GM19351 (cell line): ENCODE measurements around the gene PTGR3.

Experiments
- ATAC-seq: cut with Tn5 transposase; IDR thresholded peaks from one replicate; pipeline ENCODE4 v1.9.1; 2021; ENCODE audit warnings: mild to moderate bottlenecking, moderate library complexity; ENCODE audit not compliant: unreplicated experiment

Gene PTGR3

DNA sequence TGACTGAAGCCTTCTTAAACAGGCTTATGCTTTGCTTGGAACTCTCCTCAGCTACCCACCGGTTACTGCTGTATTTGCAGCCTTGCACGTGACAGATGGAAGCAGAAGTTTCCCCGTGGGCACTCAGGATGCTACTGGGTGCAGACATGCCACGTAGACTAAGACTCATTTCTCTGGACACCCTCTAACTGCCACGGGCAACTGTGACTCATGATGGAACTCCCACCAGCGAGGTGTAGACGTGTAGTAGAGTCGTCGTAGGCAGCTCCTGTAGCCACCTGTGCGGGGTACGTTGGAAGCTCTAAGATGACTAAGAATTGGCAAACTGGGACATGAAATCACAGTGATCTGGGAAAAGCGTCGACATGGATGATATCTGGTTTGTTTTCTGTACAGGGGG lies 29.2 kb upstream of the PTGR3 start:
- no peak for ATAC-seq

- ATAC-seq = no peak
Observed at GRCh38 chr18:75235896-75236295, 27.0 kb upstream of the PTGR3 start.

DNA sequence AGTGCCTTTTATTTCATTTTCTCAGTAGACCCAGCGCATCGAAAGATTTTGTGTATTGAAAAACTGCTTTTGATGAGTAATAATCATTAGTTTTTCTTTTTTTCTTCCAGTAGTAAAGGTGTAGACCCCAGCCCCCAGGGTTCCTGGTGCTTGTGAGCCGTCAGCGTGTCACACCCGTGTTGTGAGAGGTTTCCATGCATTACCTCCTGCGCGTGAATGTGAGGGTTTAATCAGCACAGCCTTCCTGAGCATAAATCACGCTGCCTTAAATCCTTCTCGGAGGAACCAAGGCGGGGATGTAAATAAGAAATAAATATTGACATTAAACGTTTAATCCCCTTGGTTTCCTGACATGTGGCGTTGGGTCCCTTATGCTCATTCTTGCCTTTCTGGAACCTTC lies 26.0 kb upstream of the PTGR3 start:
- no peak for ATAC-seq

GRCh38 chr18:75231053-75231406 lies 22.1 kb upstream of the PTGR3 start:
- ATAC-seq = no peak

DNA sequence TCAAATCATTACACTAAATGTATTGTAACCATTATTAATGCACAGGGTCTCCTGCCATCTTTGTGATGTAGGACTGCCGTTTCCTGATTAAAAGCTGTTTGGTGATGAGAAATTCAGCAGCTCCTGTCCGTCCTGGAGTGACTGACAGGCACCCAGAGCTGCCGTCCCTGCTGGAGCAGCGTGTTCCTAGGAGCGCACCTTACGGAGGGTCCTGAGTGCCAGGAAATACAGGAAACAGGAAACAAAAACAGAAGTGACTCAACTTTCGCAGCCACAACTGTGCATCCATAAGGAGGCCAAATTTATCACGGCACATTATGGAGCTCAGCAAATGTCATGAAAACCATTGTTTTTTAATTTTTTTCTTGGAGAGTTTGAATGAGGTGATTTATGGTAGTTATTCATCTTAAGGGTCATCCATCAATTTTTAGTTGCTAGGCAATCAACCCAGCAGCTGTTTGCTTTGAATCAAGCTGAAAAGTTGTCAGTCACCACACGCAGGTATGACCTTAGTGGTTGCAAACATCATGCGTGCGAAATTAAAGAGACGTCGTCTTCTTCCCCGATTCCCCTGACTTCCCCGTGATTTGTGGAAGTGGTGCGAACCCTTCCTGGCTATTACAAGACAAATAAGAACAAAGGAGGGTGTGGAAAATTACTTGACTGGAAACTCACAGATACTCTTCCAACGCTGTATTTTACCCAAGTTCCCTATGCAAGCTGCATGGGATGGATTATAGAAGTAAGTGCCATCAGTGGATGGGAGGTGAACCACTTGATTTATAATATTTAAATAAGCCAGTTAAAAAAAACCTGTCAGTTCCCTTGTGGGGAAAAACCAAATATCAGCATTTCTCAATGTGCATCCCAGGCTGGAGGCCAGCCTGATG lies 21.5 kb upstream of the PTGR3 start:
- ATAC-seq = no peak

- no peak for ATAC-seq
Observed at GRCh38 chr18:75229437-75229836, 20.5 kb upstream of the PTGR3 start.

- ATAC-seq = no peak
Observed at GRCh38 chr18:75228967-75229366, 20.0 kb upstream of the PTGR3 start.

- no peak for ATAC-seq
Observed at GRCh38 chr18:75227535-75228296, 18.8 kb upstream of the PTGR3 start.

DNA sequence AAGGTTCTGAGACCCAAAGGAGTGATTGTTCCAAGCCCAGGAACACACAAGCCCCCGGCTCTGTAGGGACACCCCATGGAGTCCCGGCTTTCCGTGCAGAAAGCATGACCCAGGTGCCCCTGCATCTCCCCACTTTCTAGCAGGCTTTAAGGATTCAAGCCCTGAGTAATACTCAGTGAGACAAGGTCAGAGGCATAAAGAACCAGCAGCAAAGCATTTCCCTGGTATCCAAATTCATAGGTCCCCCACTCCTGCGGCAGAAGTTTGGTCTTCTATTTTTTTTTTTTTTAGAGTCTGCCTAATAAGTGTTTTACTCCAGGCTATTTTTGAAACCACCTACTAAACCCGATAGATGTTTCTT lies 18.0 kb upstream of the PTGR3 start:
- ATAC-seq = no peak

- no peak for ATAC-seq
Observed at GRCh38 chr18:75226286-75226955, 17.5 kb upstream of the PTGR3 start.

DNA sequence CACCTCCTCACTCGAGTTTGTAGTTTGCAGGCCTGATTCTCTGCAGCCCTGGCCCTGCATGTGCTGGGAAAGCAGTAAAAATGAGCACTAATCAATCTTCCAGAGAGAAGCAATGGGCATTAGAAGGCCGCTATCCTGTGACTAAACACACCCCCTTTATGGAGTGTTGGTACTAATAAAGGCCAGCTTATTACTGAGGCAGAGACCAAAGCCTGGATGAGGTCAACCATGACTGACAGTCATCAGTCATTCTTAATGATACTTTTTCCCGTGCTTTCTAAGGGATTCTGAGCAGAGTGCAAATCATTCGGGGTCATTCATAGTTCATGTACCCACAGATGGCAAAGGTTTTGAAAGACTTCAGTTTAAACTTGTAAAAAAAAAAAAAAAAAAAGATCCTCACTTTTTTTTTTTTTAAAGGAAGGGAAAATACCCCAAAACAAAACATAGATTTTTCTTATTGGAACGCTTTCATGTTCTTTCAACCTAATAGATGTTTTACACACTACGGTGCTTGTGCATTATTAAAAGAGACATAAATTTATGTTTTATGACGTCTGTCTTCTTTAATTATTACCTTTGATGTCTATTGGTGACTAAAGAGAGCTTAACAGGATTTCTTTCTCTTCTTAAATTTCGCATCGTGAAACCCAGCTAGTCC lies 14.9 kb upstream of the PTGR3 start:
- no peak for ATAC-seq

DNA sequence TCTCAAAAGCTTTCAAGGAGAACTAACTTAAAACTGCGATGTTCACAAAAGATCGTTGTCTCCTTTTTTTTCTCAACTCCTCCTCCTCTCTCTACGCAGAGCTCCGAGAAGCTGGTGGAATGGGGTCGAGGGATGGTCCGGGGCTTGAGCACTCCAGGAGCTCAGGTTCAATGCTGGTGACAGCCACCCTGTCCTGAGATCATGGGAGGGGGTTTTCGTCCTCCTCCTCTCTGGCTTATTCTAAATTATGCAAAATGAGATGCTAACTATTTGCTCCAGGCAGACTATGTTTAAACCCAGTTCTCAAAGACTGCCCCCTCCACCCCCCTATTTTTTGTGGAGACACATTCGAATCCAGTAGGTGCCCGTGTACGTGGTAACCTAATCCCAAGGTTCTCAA lies 13.5 kb upstream of the PTGR3 start:
- ATAC-seq = no peak

DNA sequence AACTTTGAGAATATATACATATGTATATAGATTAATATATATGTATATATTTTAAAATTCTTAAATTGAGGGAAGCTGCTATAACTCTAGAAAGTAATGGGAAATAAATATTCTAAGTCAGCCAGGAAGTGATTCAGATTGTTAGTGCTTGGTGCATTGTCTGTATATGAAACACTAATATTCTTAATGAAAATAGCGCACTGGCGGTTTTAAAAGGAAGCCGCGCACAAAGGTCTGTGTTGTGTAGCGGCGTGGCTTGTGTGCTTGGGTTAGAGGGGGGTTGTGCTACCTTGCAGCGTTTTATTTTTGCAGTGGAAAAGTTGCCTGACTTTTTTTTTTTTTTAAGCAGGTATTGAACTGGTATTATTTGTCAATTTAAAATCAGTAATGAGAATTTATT lies 13.0 kb upstream of the PTGR3 start:
- no peak for ATAC-seq

- no peak for ATAC-seq
Observed at GRCh38 chr18:75221397-75221796, 12.5 kb upstream of the PTGR3 start.

DNA sequence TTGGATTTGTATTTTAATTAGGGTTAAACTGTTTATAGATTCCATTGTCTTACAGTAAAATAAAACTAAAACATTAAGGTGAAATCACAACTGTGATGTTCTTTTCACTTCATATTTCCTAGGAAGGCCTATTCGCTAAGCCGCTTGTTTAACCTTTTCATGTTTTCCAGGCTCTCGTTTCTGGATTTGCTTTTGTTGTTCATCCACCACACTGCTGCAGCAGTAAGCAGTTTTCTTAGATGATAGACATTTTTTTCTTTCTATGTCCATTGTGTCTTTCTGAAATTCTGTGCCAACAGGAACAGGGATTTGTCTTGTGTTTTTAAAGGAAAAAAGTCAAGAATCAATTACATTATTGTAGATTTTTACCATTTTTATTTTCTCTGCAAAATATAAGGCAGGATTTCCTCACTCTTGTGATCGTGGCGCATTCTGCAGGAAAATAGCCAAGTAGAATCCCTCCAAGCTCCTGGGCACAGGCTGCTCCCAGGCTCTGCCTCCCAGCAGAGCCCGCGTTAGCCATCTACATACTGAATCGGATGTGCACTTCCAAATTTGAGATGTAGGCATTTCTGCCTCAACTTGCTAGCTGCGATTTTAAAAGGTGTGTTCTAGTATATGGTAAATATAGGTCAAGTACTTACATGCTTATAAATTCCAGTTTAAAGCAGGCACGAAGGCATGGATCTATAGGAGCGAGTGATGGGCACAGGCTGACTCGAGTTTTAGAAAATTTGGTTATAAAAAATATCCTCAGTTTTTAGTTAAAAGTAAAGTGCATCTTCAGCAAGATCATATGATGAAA lies 11.8 kb upstream of the PTGR3 start:
- ATAC-seq = no peak

- ATAC-seq = no peak
Observed at GRCh38 chr18:75219745-75220375, 10.9 kb upstream of the PTGR3 start.

- no peak for ATAC-seq
Observed at GRCh38 chr18:75218065-75218923, 9.4 kb upstream of the PTGR3 start.

DNA sequence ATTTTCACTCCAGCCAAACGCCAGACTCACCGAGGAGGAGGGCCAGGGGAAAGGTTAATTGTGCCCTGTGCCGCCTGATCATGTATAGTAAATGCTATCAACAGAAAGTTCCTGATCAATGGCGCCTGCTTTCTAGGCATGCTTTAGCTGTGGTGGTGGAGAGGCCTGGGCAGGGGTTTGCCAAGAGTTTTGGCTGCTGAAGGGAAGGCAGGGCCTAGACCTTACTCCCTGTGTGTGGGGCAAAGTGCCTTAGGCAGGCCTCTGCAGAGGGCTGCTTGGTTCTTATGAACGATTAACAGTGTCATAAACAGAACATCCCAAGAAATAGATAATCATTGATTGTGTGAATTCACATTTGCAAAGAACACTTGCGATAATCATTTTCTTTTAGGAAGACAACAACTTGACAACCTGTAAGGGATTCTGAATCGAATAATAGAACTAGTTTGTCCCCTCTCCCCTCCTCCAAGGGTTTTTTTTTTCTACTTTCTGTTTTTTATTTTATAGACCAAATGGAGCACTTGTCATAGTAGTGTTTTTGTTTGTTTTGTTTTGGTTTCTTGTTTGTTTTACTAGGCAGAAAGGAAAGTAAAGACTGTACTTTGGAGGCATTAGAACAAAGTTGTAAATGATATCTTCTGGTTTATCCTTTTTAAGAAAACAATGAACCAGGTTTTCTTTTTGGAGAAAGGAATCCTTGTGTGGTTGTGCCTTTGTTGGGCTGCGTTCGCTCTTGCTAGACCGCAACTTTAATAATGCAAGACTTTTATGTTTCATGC lies 8.2 kb upstream of the PTGR3 start:
- ATAC-seq = no peak
